ENCODE measurements around the gene LRRC10B.

DNA sequence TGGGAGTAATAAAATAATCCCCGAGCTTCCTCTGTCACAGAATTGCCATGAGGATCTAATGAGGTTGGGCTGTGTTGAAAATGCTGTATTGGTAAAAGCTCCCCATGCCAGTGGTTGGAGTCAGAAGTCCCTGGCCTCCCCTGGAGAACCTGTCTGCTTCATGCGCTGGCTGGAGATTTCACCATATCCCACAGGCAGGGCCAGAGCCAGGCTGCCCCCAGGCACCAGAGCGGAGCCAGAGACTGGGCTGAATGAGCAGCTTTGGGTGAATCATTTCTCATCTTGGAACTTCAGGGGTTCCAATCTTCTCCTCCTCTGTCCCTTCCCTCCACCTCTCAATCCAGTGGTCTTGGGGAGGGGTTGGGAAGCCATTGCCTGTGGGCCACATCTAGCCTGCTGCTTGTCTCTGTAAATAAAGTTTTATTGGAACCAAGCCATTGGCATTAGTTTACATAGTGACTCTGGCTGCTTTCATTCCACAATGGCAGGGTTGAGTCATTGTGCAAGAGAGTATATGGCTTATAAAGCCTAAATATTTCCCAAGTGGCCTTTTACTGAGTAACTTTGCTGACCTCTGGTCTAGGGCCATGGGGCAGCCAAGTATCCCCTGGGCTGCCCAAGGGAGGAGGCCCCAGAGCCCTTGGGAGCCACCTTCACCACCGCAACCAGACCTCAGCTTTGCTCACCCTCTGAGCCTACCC lies 35.2 kb downstream of the LRRC10B start:
- TF ChIP-seq EZH2 (IDR thresholded peaks at IDR 0.05; ENCODE audit: insufficient read depth, poor library complexity, severe bottlenecking) = no peak
- no peak for TF ChIP-seq EZH2phosphoT487 (IDR thresholded peaks at IDR 0.05; ENCODE audit: insufficient read depth, low read depth)
